Cardiac septum (tissue), 1 donor: ENCODE results near the gene MCTP2. TPM values are rescaled to one million over a fixed set of nuclear protein-coding genes. Genes with fewer than 3 reads are reported as not detected.

Source experiments
- DNase-seq: peaks from one replicate; pipeline ENCODE4 v3.0.0-alpha.2; 2020; ENCODE audit warnings: low spot score
- intact Hi-C: fragments of 100-400 bp; cut with DNase I; formaldehyde crosslinking; loops from one replicate; pipeline ENCODE4 v1.14.0; 2022
- total RNA-seq: library from RNA; stranded (reverse); fragmentation: NEBNext Ultra II Directional; extraction: Animal tissue kit (Norgen Biotek cat#: 25700); gene quantifications from one replicate; pipeline ENCODE4 v1.2.1, GENCODE V29; 2021
- donor health status: DM: no; HTN: no; CAD: no.

Gene MCTP2
- total RNA-seq, 1 donor from 2014 or later = 1.5 TPM

DNA sequence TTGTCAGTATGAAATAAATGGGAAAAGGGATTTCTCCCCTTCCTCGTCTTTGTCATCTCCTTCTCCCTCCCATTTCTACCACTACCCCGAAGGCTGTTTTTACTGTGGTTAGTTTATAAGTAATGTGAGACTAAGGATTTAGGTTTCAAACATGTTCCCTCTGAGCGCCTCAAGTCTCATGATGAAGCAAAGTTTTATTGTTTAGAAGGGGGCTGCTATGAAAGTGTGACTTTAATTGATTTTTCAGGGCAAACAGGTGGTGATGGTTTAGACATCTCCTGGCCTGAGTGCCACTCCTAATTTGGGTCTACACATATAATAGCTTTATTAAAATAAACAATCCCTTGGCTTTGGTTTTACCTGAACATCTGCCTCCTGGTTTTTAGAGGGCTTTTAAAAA is 185.5 kb downstream of the MCTP2 start:
- no peak for DNase-seq
- intact Hi-C loops = no loop called here

DNA sequence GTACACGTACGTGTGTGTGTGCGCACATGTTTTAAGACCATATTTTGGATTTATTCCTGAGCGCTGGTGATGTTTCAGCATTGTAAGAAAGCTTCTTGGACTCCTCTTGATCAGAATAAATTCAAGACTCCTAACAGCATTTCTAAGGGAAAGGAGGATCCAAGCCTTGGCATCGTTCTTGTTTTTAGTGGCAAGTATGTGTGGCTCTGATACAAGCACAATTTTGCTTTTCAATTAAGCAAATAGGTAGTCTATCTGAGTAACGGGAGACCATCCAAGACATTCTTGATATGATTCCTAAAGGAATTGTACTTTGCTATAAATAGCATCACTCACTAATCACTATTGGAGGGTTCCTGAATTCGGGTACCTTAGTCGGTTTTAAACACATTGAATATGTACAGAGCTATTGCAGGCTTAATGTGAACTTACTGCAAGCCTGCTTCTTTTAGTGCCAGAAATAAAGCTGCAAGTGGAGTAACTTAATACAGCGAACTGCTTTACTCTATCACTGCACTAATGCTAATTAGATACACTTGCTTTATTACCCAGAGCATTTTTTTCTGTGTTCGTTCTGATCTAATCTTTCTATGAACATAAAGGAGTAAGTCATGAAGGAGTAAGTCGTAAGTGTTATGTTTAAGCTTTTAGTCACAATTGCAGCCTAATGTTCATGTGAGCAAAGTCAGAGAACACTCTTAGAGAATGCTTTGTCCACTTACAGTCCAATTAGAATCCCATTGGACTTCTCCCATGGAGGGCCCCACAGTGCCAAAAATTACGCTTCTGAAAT is 186.3 kb downstream of the MCTP2 start:
- no peak for DNase-seq
- intact Hi-C loops = no loop called here

DNA sequence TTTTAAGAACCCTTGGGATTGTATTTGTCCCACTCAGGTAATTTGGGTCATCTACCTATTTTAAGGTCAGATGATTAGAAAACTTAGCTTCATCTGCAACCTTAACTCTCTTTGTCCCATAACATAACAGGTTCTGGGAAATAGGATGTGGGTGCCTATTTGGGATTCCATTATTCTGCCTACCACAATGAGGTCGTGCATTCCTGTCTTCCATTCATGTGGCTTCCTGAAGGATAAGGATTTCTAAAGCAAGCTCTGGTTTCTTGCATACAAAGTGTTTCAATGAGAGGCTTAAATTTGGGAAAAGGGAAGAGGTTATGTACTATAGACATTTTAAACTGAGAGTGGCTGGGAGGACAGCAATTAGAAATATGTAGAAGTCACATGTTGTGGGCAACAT is 190.3 kb downstream of the MCTP2 start:
- intact Hi-C loops = no loop called here
- no peak for DNase-seq

DNA sequence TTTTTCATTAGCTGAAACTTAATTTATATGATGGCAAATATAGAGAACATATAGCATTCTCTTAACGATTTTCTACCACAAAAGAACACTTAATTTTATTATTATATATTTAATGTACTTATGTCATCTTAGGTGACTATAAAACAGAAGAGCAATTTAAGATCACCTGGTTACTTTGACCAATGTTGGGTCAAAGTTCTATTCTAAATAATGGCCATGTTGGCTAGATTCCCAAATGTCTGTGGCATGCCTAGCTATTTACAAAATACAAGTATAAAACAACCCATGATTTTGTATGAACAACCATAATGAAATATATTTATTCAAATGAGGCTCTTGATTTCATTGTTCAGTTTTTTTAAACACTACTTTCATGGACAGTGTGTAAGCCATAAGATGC is 200.9 kb downstream of the MCTP2 start:
- intact Hi-C loops = no loop called here
- no peak for DNase-seq

DNA sequence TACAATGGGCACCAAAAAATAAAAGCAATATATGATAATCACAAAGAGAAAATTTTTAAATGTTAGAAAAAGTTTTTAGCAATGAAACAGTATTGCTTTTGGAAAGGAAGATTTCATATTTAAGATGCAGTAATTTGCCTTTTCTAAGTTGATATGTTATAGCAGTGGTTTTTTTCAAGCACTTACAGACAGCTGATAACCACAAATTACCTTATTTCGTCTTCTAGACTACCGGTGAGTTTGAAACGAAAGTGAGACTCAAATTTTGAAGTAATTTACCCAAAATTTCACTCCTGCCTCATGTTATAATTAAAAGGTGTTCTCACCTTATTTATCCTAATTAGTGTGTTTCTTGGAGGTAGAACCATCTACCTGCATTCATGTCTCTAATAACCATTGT is 207.8 kb downstream of the MCTP2 start:
- intact Hi-C loops = no loop called here
- no peak for DNase-seq

DNA sequence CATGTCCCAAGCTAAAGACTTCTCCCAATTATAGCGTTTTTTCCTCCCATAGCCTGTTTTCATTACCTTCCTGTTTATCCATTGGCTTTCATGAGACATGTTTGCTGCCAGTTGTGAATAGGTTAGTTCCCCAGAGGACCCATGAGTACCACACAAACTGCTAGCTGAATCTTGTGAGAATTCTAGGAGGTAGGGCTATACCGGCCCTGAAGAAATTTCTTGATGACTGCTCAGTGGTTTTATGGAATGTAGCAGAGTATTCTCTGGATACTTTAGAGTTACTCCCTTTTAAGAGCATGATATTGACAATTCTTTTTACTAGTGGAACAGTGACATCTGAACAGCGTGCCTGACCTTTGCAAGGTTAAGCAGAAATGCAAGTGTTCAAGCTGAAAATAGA is 210.4 kb downstream of the MCTP2 start:
- intact Hi-C loops = no loop called here
- DNase-seq = no peak

DNA sequence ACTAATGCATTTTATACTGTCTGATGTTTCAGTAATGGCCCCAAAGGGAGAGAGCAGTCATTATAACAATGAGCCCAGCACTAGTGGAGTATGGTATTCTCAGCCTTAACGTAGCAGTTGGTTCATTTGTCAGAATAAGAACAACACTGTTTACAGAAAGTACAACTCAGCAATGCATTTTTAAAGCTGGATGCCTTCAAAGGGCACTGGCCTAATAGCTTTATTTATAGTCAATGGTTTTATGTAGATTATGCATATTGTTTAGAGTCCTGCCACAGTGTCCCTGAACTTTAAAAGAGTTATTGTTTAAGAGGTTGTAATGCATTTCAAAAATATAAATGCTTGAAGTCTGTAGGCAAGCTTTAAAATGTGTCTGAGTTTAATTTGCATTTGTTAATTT is 211.1 kb downstream of the MCTP2 start:
- DNase-seq = no peak
- intact Hi-C loops = no loop called here

DNA sequence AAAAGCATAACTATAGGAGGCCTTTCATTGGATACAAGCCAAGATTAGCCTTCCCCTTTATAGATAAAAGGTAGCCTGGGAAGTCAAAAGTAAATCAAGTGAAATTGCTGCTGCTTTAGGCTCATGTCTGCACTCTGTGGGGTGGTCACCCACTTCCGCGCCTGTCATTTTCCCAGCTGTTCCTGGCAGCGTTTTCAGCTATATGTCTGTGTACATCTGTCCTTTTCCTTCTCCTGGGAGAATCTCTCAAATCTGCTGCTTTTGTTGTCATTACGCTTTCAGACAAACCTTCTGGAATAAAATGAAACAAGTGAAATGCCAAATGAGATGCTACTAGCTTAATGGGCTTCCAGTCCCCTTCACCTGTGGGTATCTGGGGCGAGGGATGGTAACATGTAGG is 211.8 kb downstream of the MCTP2 start:
- intact Hi-C loops = no loop called here
- DNase-seq = no peak

DNA sequence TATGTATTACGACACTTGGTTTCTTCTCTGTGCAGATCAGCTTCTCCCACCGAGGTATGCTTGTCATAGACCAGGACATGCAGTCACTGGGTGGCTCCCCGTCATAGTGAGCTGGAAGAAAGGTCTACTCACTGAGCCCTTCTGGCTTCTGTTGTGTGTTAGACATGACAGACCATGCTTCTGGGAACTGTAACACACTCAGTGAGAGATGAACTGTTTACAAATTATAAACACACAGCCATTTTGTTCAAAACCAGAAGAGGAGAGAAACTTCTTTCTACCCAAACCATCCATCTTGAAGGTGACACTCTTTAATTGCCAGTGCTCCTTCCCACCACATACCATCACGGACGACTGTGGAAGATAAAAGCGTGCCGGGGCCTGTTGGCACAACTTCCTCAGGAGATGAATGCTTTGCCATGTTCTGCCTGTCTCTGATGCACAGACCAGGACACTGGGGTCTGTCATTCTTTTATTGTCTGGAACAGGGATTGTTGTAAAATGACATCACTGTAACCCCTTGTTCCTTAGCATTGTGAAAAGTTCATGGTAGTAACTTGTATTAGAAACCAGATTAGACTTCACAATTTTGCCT is 214.3 kb downstream of the MCTP2 start:
- DNase-seq = no peak
- intact Hi-C loops = no loop called here

DNA sequence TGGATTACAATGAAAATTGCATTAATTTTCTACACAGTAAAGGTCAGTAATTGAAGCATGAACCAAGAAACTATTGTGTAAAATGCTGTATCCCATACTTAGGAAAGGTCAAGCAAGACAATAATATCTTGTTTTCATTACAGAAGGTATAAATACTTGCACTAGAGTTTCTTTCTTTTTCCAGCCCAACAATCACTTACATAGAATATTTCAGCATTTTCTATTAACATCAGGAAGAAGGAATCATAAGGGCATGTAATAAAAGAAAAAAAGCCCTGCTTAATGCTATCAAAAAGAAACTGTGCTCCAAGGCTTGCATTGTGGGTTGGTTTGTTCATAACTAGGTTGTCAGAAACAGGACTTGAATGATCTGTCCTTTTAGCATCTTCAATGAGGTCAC is 215.1 kb downstream of the MCTP2 start:
- DNase-seq = no peak
- intact Hi-C loops = no loop called here

DNA sequence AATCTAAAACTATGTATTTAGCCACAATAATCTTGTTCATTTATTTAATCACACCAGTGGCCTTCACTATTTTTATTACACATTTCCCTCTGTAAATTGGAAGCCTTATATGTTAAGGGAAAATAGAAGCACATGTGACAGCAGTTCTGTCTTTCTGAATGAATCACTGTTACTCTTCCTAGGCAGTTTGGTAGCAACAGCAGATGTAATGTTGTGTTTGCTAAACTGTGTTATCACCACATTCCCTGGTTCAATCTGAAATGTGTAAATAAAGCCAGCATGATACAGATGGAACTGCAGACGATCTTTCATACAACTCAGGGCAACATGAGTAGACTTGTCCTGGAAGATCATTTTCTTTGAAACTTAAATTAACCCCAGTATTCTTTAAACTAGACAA is 220.1 kb downstream of the MCTP2 start:
- no peak for DNase-seq
- intact Hi-C loops = no loop called here

DNA sequence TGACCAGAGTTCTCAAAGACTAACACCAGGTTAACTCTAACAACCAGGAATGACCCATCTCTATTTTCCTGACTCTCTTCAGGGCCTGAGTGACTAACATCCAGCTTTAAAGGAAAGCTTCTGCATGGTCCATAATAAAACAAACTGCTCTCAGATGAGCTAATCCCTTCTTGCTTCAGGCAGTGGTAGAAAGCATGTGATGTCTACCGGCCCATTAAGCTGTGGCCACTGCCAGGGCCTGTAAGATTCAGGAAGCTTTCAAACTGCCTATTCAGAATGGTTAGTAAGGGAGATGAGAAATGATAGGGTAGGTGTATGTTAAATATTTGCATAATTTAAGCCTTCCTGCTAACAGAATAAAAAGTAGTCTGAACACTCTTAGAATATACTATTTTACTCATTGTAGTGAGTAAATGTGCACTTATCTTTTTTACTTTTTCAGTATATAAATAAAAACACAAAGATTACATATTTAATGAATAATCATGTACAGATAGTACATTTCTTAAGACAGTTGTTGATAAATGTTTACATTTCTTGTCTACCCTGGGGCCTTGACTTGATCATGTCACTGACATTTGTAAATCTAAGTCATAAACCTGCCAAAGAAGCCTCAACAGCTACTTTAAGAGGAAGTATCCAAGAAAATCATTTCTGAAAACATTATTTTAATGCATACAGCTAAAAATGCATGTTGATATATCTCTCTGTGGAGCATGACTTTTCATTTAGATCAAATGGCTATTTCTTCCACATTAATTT is 222.0 kb downstream of the MCTP2 start:
- intact Hi-C loops = no loop called here

DNA sequence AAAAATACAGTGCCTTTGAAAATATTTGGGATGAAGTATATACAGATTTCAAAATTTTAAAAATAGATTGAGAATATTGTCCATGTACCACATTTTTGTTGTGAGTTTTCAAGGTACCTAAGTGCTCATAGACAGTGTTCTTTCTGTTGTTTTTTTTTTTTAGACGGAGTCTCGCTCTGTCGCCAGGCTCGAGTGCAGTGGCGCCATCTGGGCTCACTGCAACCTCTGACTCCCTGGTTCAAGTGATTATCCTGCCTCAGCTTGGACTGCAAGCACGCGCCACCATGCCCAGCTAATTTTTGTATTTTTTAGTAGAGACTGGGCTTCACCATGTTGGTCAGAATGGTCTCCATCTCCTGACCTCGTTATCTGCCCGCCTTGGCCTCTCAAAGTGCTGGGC is 223.9 kb downstream of the MCTP2 start:
- intact Hi-C loops = no loop called here
- DNase-seq = no peak

More for the DNA sequence above, 222.0 kb downstream of the MCTP2 start:
- no peak for DNase-seq

DNA sequence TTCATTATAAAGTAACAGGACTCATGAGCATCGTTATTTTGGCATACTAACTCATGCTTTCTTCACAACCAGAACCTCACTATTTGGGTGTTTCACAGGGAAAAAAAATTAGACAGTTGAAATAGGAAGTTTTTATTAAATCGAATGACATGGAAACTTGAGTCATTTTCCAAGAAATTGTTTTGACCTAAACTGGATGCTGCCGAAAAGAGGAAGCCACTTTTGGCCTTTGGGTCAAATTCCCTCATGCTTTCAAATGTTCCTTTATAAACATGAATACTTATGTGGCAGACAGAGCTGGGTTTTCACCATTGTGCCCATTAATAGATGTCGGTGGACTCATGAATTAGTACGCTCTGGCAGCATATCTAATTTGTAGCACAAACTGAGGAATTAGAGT is 224.9 kb downstream of the MCTP2 start:
- no peak for DNase-seq
- intact Hi-C loops = no loop called here

DNA sequence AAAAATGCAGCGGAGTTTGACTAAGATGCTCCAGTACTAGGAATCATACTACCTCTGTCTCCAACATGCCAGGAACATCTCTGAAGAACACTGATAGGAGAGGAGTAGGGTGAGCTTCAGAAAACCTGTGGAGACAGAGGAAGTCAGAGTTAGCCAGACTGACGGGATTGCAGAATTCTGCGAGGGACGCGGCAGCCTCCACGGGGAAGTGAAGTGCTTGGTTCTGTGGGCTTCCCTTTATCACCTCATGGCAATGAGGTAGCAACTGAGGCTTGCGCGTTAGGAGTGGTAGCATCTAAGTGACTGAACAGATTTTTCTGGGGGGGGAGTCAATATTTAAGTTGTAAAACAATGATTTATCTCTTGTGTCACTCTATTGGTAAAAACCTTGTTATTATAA is 226.3 kb downstream of the MCTP2 start:
- intact Hi-C loops = no loop called here
- DNase-seq = no peak

DNA sequence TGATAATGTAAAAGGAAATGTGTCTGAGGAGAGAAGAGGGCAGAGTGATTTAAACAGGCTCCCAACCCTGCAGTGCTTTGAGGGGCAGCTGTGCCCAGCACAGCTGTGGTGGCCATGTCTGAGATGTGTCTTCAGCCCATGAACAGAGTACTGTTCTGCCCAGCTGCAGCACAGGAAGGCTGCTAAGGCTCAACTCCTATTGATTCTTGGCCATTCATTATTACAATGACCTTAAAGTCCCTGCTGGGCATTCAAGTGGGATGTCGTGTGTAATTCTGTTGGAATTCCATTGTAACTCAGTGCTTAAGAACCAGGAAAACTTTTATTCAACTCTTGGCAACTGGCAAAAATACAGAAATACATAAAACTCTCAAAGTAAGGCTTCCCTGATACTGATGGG is 229.3 kb downstream of the MCTP2 start:
- intact Hi-C loops = no loop called here
- no peak for DNase-seq

DNA sequence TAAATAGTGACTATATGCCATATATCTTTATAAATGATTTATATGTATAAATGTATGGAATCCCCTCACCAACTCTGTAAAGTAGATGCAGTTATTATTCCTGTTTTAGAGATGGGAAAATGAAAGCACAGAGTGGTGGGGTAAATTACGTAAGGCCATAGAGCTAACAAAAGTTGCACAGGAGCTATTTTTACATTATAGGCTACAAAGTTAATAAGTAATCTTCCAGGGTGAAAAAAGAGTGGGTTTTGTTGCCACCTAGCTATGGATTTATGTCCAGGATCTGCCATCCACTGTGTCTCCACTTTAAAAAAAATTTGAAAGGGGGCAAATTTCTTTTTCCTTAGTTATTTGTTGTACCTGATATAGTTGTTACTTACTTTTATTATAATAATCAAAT is 235.7 kb downstream of the MCTP2 start:
- no peak for DNase-seq
- intact Hi-C loops = no loop called here

DNA sequence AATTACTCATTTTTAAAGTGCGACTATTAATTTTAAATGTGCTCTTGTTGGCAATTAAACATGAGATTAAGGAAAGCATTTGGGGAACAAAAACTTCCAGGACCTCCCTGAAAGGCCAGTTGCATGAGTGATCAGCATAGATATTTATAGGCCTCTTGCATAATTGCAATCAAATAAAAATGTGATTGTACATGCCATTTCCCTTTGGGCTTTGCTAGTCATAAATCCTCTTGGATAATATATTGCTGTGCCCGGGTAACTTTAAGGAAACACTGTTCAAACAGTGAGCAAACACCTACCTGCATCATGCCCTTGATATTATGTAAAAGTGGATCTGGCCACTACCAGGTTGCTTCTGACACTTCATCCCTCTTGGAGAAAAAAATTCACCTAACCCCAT is 239.1 kb downstream of the MCTP2 start:
- intact Hi-C loops = no loop called here
- DNase-seq = no peak

DNA sequence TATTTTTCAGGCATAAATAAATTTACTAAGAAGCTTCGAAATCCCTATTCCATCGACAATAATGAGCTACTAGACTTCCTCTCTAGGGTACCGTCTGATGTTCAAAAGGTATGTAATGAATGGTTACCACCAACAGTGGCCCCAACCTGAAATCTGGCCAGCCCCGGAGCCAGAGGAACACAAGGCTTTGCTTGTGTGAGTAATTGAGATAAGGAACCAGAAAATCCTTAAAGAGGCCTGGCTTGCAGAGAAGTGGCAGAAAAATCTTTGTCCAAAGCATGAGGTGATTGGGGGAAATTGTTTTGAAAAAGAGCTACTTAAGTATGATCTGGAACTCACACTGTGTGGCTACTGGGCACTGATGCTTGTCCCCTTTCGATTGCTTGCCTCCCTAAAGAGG is 245.3 kb downstream of the MCTP2 start:
- intact Hi-C loops = no loop called here
- DNase-seq = no peak

DNA sequence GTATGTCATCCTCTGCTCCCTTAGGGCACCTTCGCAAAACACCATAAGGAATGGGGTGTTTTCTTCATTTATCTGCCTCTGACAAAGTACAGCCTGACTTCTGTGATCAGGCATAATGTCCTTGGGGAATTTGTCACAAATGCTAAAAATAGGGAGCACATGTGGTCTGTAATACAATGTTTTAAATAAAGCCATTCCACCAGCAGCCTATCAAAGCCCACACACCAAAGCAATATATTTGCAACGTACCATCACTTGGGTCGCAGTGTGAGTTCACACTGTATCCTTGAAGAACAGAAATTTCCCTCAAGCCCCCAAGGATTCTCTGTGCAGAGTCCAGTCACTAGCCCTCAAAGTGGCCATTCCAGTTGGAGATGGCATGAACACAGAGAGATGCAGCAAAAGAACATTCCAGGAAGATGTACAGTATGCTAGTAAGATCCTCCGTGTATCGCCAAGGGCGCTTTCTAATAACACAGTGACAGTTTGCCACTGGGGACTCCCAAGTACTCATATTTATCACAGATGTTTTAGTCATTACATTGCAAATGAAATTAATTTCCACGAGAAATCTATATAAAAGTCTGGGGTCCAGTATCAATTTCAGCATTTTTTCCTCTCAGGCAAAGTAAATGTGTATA is 246.7 kb downstream of the MCTP2 start:
- no peak for DNase-seq
- intact Hi-C loops = no loop called here

DNA sequence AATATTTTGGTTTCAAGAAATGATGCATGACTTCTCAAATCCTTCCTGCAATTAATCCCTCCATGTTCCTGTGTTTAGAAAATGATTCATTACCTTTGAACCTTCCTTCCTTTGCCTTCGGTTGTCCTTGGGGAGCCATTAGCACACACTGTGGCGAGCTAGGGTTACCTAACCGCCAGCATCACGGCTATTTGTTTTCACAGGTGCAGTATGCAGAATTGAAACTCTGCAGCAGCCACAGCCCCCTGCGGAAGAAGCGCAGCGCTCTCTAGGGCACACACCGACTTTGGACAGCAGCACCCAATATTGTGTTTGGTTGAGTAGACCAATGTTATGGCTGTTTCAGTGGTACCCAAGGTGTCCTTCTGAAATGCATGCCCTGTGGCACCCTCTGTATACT is 247.4 kb downstream of the MCTP2 start:
- intact Hi-C loops = no loop called here

More for the DNA sequence above, 247.4 kb downstream of the MCTP2 start:
- no peak for DNase-seq
